LoVo (cell line): ENCODE data around the gene AKAP12.
A peak's percentile ranks its signal among the peaks of the same experiment; 100 is the strongest.

Source experiments
- DNase-seq: peaks from one replicate; pipeline ENCODE4 v3.0.0-alpha.2; 2016; ENCODE audit warnings: low spot score

The AKAP12 gene

DNA sequence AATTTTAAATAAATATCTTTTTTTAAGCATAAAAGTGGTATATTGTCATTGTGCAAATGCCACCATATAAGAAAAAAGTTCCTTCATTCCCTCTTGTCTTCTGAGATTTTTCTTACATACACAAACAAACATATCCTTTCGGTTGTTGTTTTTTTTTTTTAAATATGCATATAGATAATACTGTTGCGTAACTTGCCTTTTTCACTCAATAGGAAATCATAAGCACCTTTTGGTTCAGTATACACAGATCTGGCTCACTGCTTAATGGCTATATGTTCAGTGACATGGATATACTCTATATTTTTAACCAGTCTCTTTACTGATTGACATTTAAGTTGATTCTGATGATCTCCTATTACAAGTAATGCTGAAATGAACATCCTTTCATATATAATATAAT lies 40.1 kb downstream of the AKAP12 start:
- no peak for DNase-seq

DNA sequence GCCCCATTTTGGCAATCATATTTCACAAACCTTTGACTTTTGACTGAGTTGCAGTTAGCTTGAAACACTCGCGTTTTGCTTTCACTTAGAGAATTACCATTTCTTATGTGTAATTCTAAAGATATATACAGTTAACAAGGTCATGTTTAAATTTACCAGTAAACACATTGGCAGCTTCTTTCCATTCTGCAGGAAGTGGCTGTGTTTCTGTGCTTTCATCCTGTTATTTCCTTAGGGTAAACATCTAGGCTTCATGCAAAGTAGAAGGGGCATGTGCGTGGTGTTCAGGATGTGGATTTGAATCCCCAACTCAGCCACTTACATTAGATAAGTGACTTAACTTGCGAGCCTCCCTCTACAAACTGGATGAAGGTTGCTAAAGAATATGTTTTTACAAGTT lies 41.1 kb downstream of the AKAP12 start:
- no peak for DNase-seq

DNA sequence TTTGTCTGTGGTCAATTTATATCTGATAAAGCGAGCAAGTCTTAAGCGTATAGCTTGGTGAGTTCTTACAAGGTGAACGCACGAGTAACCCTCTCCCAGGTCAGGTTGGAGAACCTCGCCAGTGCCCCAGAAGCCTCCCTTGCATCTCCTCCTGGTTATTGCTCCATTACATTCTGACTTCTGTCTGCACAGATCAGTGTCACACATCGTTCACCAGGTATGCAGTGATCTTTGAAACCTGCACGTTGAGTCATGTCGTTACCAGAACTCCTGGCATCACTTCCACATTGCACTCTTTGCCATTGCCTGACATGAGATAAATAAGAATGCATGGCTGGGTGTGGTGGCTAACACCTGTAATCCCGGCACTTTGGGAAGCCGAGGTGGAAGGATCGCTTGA lies 44.2 kb downstream of the AKAP12 start:
- DNase-seq, result no peak

DNA sequence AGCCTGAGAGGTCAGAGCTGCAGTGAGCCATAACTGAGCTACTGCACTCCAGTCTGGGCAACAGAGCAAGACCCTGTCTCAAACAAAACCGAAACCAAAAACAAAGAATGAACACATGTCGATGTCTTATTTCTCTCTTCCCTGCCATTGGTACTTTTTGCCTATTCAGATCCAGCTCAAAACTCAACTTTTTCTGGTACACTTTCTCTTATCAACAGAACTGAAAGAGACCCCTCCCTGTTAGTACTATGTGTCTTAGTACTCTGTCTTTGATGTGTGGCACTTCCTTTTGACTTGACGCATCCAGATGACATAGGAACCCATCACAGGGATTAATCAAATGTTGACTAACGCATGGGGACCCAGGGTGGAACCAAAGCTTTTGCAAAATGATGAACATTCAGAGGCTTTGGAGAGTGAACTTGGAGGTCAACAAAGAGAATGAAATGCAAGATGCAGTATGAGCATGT lies 44.8 kb downstream of the AKAP12 start:
- no peak for DNase-seq

DNA sequence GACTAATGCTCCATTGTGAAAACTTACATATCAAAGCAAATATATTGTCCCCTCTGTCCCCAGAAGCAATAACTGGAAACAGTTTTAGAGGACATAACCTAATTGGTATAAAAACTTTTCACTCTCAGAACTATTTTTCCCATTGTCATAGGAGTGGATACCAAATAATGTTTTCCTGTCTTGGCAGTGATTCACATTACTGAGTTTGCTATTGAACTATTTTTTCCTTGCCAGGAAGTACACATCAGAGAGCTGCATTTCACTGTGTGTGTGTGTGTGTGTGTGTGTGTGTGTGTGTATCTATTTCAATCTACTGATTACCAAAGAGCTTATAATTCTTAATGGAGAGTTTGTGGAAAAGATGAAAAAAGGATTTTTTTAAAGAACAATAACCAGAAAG lies 45.4 kb downstream of the AKAP12 start:
- DNase-seq, result no peak

DNA sequence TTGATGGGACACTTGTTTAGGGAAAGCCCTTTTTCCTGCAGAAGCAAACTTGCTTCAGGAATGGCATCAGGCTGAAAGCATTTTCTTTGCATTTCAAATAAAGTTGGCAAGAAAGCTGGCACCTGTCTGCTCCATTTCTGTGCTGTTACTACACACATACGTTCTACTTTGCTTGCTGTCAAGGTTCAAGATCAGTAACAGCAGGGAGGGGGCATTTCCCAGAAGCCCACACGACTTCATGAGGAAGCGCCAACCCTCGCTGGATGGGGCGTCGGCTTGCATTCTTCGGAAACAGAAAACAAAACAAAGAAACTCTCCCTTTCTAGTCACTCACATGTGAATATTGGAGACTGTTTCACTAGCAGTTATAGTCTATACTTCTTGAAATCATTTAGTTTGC lies 46.4 kb downstream of the AKAP12 start:
- DNase-seq, result no peak

DNA sequence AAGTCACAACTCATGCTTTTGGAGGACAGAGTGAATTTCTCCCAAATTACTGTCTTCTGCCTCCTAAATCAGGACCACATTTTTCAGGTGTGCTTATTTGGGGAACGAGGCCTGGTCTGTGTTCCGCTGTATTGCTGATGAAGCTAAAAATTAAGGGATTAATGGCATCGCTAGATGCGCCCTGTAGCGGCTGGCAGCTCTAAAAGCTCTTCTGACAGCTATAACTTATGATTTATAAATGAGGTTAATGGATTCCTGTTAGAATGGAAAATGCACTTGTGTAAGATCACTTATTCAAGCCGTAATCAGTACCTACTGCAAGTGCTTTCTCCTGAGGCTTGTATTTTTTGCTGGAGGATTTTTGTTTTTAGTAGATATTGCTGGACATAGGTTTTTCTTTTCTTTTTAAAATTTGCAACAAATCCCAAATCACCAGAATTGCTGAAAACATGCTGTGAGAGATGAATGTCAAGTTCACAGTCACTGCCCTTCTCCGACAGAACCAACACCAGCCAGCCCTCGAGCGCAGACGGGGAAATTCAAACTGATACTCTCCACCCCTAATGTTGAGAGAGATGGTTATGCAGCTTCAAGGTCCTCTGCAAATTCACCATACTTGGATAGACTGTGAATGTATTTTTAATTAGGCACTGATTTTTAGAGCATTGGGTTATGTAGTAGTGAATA lies 49.1 kb downstream of the AKAP12 start:
- DNase-seq, result no peak

DNA sequence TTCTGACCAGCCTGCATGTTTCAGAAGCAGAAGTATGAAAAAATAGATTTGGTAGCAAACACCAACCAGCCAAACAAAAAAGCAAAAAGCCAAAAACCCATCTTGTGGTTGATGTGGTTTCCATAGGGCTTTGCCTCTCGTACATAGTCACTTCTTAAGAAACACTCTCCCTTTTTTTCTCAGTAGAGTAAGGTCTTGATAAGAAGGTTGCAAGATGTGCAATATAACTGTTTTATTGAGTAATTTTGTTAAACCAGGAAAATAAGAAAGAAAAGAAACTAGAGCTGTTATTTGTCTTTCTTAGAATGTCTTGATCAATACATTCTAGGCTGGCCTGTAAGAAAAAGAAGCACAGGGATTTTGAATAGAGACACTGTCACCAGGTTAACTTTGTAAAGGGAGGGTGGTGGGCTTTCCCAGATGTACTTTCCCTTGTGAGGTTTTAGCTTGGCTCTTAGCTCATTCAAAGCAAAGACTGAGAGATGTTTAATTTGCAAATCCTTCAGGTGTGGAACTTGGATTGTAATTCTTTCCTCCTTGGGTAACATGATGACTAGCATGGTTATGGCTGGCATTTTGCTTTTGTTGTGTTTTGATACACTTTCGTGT lies 49.7 kb downstream of the AKAP12 start:
- no peak for DNase-seq

DNA sequence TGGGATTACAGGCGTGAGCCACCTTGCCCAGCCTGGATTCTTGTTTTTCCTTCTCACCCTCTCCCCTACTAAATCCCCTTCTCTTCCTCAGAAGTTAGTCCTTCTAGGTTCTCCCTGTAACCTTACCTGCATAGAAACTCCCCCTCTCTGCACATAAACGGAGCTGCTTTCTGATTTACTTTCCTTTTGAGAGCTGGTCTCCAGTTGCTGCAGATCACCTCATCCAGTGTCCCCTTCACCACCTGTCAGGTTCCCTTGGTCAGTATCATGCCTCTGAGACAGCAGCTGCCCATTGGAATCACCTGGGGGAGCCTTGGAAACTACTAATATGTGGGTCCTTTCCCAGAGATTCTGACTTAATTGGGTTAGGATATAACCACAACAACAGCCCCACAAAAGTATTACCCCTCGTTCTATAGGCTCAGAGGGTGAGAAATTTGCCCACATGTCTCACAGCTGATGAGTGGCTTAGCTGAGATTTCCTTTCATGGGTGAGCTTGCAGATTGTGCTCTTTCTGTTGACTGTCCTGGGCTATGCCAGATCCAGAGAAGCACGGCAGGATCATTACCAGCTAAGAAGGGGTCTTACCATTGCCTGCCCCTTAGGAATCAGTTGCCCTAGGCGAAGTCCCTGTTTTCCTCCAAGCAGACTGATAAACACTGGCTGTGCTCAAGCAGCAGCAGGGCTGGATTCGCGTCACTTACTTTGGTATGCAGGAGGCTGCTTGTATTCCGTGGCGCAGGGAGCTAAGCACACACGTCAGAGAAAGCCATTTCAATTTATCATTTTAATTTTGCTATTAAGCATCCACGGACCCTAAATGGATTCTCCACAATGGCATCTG lies 51.3 kb downstream of the AKAP12 start:
- no peak for DNase-seq

DNA sequence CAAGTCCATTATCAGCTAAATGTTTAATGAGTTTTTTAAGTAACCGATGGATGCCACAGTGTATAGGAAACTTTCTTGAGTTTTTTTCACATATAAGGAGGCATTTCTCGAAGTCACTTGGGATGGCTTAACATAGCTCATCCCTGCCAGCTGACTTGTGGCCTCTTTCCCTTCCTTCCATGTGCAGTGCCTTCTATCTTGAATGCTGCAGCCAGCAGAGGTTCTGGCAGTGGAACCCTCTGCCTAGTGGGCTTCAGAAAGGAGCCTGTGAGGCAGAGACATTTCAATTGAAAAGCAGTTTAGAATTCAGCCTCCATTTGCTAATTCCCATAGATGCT lies 51.9 kb downstream of the AKAP12 start:
- no peak for DNase-seq

DNA sequence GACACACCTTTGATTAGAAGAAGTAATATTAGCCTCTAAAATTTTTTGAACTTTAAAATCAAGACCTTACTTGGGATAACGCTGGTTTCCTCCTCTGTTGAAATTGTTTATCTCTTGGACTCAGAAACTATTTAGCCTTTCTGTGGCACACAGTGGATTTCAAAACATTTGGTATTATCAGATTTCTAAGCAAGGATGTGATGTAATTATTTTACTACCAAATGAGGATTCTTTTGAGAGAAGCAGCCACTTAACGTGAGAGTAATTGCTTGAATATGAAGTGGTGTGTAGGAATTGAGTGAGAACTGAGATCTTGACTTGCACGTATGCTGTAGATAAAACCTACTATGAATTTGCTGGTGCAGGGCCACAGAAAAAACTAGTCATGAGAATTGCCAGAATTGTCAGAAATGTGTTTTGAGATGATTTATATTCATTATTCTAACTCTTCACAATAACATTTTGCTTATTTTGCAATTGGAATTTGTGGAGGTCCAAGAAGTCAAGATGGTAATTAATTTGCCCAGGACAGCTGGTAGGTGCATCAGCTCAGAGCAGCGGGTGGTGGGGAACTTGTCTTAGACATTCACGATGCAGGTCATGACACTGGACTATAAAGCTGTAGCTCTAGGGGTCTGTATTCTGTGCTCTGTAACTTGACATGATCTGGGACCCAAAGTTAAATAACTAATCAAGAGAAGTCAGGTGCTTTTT lies 53.4 kb downstream of the AKAP12 start:
- no peak for DNase-seq

DNA sequence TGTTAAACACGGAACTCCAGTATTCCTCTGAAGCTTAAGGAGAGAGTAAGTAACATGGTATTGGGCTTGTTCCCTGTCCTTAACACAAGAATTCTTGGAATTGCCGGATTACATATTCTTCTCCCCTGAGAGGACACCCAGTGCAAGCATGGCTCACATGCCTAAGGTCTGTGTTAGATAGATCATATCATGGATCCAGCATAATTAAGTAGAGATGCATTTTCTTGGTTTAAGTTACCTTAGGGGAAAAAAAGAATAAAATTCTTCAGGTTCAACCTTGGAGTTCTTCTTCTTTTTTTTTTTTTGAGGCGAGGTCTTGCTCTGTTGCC lies 53.9 kb downstream of the AKAP12 start:
- no peak for DNase-seq

DNA sequence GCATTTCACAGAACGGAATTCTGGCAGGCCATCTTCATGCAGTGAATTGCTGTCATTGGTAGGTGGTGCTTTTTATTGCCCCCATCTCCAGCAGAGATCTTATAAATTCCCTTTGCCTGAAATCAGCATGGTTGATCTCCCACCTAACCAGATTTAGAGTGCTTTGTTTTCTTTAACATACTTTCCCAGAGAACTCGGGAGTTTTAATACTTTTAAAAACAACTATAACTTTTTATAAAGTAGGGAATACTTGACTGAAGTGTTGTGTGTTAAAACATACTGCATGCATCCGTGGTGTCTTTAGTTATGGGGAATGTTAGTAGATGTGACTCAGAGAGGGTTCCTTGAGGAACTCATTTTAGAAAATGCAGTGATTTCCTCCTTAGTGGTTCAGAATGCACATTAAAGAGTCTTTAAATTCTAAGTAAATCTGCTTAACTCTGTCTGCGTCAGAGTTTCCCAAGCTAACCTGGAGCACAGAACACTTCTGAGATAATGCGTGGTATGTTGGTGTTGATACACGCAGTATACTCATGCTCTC lies 54.9 kb downstream of the AKAP12 start:
- DNase-seq, result peak; percentile 18

DNA sequence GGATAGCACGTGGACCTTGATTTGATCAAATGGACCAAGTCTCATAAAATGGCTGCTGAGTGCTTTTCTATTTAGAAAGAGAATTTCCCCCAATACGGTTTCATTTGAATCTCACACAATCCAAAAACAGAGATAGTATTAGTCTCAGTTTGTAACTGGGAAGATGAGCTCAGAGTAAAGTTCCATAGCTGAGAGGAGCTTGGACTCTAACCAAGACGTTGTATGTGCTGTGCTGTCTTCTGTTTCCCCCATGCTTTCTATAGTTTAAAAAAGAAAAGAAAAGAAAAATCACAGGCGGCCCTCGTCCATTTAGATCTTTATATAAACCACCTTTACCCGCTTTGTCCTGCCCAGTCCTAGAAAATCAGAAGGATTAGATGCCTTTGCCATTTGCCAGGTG lies 58.1 kb downstream of the AKAP12 start:
- DNase-seq, result no peak

DNA sequence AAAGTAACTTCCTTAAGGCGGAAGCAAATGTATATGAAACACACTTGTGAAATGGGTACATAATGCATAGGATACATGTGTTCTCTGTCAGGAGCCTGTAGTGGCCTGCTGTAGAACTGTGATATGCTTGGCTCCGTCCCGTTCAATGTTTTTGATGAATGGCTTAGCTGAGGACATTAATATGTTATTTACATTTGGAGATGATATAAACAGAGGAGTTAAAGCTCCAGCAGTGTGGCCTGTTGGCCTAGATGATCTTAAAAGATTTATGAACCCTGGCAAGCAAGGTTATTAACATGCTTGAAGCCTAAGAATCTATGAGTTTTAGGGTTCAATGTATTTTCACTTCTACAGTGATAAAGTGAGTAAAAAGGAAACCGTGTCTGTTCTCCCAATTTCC lies 59.2 kb downstream of the AKAP12 start:
- no peak for DNase-seq

DNA sequence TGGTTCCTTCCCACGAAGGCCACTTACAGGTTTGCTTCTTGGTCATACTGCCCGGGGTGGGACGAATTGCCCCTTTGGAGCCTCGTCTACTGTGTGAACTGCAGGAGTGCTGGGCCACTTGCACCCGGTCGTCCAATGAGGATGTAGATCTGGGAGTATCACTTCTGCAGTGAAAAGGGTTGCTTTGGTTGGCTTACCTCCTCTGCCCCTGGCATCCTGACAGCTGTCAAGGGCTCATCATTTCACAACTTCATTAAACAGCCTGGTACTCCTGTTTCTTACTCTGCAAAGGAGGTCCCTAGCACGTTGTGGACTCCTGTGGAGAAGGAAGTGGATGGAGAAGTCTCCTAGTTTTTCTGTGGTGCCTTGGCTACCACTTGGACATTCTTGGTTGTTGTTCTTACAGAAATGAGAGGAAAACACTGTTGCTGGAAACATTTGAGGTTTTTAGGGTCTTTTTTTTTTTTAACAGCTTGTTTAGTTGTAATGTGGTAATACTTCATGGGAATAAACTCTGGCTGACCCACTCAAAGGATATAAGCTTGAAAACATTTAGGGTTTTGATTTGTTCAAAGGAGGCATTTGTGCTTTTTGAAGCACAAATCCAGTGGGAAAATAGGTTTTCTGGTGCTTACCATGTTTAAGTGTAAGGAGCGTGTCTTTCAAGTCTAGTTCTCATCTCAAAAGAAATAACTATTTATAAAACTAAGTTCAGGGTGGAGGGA lies 60.7 kb downstream of the AKAP12 start:
- DNase-seq, result no peak

DNA sequence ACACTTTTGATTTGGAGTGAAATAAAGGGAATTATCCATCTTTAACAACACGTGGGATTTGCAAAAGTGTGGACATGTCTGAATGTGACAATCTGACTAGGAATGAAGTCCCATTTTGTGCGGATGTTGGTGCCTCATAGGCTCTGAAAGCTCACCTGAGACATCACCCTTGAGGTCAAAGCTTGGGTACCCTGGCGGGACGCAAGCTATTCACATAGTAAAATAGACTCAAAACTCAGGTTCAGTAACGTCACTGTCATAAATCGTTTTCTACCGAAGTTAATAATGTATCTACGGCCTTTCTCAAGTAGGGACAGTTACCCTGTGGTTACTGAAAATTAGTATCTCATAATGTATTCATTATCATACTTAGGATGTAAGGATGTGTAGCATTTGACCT lies 61.8 kb downstream of the AKAP12 start:
- no peak for DNase-seq

DNA sequence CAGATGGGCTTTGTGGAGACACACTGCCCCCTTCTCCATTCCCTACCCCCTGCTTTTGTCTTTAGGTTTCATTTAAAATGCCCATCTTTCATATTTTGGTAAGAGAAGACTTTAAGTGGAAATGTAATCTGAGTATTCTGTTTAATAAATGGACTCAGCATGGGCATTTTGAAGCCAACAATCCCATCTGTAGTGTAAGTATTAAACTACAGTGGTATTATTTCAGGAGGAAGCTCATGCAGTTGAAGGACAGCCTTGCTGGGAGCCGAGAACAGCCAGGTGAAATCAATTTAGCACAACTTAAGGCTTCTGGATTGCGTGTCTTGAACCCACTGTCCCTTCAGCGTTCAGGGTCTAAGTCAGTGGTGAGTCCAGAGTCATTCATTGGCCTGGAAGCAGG lies 63.5 kb downstream of the AKAP12 start:
- DNase-seq, result no peak

DNA sequence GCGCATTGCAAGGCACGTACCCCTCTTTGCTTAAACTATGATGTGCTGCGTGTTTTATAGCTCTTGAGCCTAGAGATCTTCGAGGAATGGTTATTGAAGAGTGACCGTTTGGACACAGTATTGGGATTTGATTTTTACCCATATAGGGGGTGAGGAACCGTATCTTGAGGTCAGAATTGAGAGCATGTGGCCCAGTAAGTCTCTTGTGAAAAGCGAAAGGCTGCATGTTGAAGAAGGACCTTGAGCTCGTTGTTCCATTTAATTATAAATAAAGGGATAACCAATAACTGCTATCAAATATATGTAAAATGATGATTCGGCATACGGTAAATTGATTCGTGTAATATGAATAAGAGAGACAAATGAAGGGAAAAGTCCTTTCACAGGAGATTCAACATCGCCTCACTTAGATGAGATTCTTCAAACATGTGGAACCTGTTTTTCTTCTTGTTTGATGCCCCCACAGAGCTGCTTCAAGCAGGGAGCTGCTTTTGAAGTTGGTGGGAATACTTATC lies 66.6 kb downstream of the AKAP12 start:
- DNase-seq, result no peak

DNA sequence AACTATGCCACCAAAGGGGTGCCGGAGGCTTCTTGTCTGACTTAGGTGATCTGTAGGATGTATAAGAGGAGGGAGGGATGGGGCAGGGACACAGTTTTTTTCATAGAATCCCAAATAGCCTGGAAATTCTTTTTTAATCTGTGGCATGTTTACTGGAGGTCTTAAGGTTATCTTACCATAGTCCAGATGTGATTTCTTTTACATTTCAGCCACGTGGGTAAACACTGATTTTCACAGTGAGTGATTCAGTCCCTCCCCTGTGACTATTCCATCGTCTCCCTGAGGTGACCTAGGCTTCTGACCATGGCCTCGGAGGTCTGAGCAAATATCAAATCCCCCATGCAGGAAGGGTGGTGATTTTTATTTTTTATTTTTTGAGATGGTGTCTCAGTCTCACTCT lies 67.7 kb downstream of the AKAP12 start:
- DNase-seq, result no peak

DNA sequence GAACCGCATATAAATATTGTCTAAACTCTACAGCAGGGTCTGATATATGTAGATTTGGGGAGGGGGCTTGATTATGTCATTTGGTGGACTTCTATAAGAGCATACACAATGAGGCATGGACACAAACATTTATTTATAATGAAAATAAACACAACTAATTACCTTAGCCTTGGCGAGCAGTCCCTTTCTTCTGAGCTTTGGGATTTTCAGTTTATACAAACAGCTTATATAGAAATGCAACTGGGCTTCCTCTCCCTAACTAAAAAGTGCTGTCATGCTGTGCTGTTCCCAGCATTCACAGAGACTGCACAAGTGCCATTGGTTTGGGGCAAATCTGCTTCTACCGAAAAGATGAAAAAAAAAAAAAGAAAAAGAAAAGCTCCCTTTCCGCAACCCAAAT lies 69.9 kb downstream of the AKAP12 start:
- no peak for DNase-seq

DNA sequence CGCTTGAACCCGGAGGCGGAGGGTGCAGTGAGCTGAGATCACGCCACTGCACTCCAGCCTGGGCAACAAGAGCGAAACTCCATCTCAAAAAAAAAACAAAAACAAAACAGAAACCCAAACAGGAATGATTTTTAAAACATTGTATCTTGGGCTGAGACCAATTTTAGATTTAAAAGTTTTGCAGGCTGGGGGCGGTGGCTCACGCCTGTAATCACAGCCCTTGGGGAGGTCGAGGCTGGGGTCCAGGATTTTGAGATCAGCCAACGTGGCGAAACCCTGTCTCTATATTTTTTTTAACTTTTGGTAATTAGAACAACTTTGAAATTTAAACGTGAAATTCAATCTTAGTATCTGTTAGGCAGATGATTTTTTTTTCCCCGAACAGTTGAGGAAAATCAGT lies 70.5 kb downstream of the AKAP12 start:
- no peak for DNase-seq
